HepG2 (cell line): ENCODE data around the gene IBSP. TPM values are rescaled to one million over a fixed set of nuclear protein-coding genes. Genes with fewer than 3 reads are reported as not detected.

Experiments used
- ATAC-seq: fragments of 200-7000 bp; cut with Tn5 transposase; 3 replicates; pipeline ENCODE4 v1.9.1; 2020; ENCODE audit warnings: mild to moderate bottlenecking, moderate library complexity
- BruUV-seq: library from RNA; stranded (reverse); fragments of 400-500 nt; replicated peaks from 2 replicates; lab custom pipeline; 2021; lab: Mats Ljungman, UMichigan
- CTCF ChIA-PET: fragments of 300-600 bp; formaldehyde crosslinking; extraction: SDS; loops from one replicate; lab custom pipeline; 2021; ENCODE audit warnings: low total read pairs, inconsistent platforms, low intra/inter-chr PET ratio; lab: Yijun Ruan, JAX
- POLR2A ChIA-PET: fragments of 350-600 bp; sonication (Branson Sonifier 250); formaldehyde crosslinking; loops from one replicate; lab custom pipeline; 2020; ENCODE audit warnings: antibody characterized with exemption, inconsistent platforms; lab: Yijun Ruan, JAX
- DNase-seq: peaks from one replicate; pipeline ENCODE4 v3.0.0-alpha.2; 2015; ENCODE audit warnings: low spot score
- FAIRE-seq: peaks from 3 replicates; lab custom pipeline; 2011; peaks lifted over from hg19 to GRCh38; lab: Jason Lieb, UNC
- H2AFZ ChIP-seq: one replicate; pipeline ENCODE4 v1.6.1; 2011; ENCODE audit warnings: low read length, inconsistent platforms
- H3K27ac ChIP-seq: fragments of 300-600 bp; 3 replicates; pipeline ENCODE4 v1.8.0; 2011; ENCODE audit warnings: mixed run types, mild to moderate bottlenecking, mixed read lengths, low read length, inconsistent platforms; ENCODE audit not compliant: insufficient read depth; ENCODE audit errors: extremely low read length
- H3K27me3 ChIP-seq, 2 experiments: fragments of 200-600 bp in 1 of 2; 2 replicates in 1 of 2; 3 replicates in 1 of 2; pipeline versions ENCODE4 v1.6.0 to v1.8.0; 2011; ENCODE audit warnings: low read length in 2 of 2, mild to moderate bottlenecking in 2 of 2, moderate library complexity in 2 of 2, inconsistent platforms in 1 of 2; ENCODE audit not compliant: insufficient read depth in 2 of 2, control insufficient read depth in 1 of 2
- H3K36me3 ChIP-seq, 2 experiments: fragments of 200-600 bp in 1 of 2; replicated peaks in 1 of 2; 2 replicates in 1 of 2; 3 replicates in 1 of 2; pipeline versions ENCODE4 v1.5.1 to v1.8.0; 2011; ENCODE audit warnings: low read length in 2 of 2, inconsistent platforms in 1 of 2; ENCODE audit not compliant: insufficient read depth in 2 of 2, control insufficient read depth in 1 of 2
- H3K4me1 ChIP-seq: 2 replicates; pipeline ENCODE4 v1.5.1; 2012; ENCODE audit warnings: low read length, inconsistent platforms; ENCODE audit not compliant: insufficient read depth
- H3K4me2 ChIP-seq: 2 replicates; pipeline ENCODE4 v1.6.0; 2011; ENCODE audit warnings: low read depth, low read length, inconsistent platforms
- H3K4me3 ChIP-seq, 3 experiments: fragments of 200-600 bp in 1 of 3; sonication (generic), shearing (Covaris generic) in 1 of 3; replicated peaks in 1 of 3; 2 replicates each; pipeline ENCODE4 v1.5.1; 2011 to 2016; ENCODE audit warnings: low read length in 3 of 3, inconsistent platforms in 2 of 3, low read depth in 2 of 3, mild to moderate bottlenecking in 2 of 3, control low read depth in 1 of 3, mixed read lengths in 1 of 3; ENCODE audit not compliant: insufficient read depth in 1 of 3
- H3K79me2 ChIP-seq: one replicate; pipeline ENCODE4 v1.6.1; 2011; ENCODE audit warnings: low read length, inconsistent platforms; ENCODE audit not compliant: insufficient read depth
- H3K9ac ChIP-seq: 2 replicates; pipeline ENCODE4 v1.6.0; 2011; ENCODE audit warnings: mild to moderate bottlenecking, low read depth, low read length, inconsistent platforms; ENCODE audit not compliant: insufficient read depth
- H3K9me3 ChIP-seq: 2 replicates; pipeline ENCODE4 v1.5.1; 2012; ENCODE audit warnings: mild to moderate bottlenecking, low read length
- H4K20me1 ChIP-seq: 2 replicates; pipeline ENCODE4 v1.6.0; 2011; ENCODE audit warnings: inconsistent platforms, mild to moderate bottlenecking, low read length, moderate library complexity; ENCODE audit not compliant: insufficient read depth
- DNMT1 ChIP-seq: sonication (generic); formaldehyde crosslinking; IDR thresholded peaks from 2 replicates; pipeline ENCODE4 v1.5.1; 2020; ENCODE audit warnings: mild to moderate bottlenecking, missing genetic modification reagents
- E2F2 ChIP-seq: sonication (generic); formaldehyde crosslinking; IDR thresholded peaks from 2 replicates; pipeline ENCODE4 v1.4.0; 2020; ENCODE audit warnings: missing genetic modification reagents, borderline replicate concordance
- FOXJ3 ChIP-seq: sonication (generic); formaldehyde crosslinking; IDR thresholded peaks from 2 replicates; pipeline ENCODE4 v1.4.0; 2020; ENCODE audit warnings: missing genetic modification reagents, mild to moderate bottlenecking, borderline replicate concordance
- HNRNPLL ChIP-seq: fragments of 200-400 bp; formaldehyde crosslinking; IDR thresholded peaks from 2 replicates; pipeline ENCODE4 v1.6.1; 2017; ENCODE audit warnings: mild to moderate bottlenecking, low read depth, low read length; ENCODE audit not compliant: poor library complexity, severe bottlenecking
- HOXD1 ChIP-seq: sonication (generic); formaldehyde crosslinking; IDR thresholded peaks from 2 replicates; pipeline ENCODE4 v1.5.0; 2020; ENCODE audit warnings: missing genetic modification reagents
- NFKBIZ ChIP-seq: IDR thresholded peaks from 2 replicates; pipeline ENCODE4 v1.6.1; 2018; ENCODE audit warnings: missing genetic modification reagents, missing compliant biosample characterization
- PLSCR1 ChIP-seq: sonication (generic); formaldehyde crosslinking; IDR thresholded peaks from 2 replicates; pipeline ENCODE4 v1.5.0; 2020; ENCODE audit warnings: missing genetic modification reagents, mild to moderate bottlenecking, borderline replicate concordance
- POLR2AphosphoS5 ChIP-seq: IDR thresholded peaks from 2 replicates; pipeline ENCODE4 v1.6.1; 2012; ENCODE audit warnings: low read depth, low read length
- RBM39 ChIP-seq: fragments of 200-400 bp; formaldehyde crosslinking; IDR thresholded peaks from one replicate; pipeline ENCODE4 v1.6.1; 2018; ENCODE audit warnings: antibody characterized with exemption, mild to moderate bottlenecking, low read depth, low read length; ENCODE audit not compliant: poor library complexity, severe bottlenecking
- SALL2 ChIP-seq: sonication (generic); formaldehyde crosslinking; IDR thresholded peaks from 2 replicates; pipeline ENCODE4 v1.8.1; 2023; ENCODE audit warnings: mild to moderate bottlenecking, missing genetic modification reagents, inconsistent platforms
- SIN3B ChIP-seq: fragments of 150-350 bp; IDR thresholded peaks from 2 replicates; pipeline ENCODE4 v1.6.1; 2014; ENCODE audit warnings: low read length
- SNAI1 ChIP-seq: sonication (generic); formaldehyde crosslinking; IDR thresholded peaks from 2 replicates; pipeline ENCODE4 v1.5.0; 2020; ENCODE audit warnings: mild to moderate bottlenecking, missing genetic modification reagents, borderline replicate concordance
- SRSF1 ChIP-seq: fragments of 200-400 bp; formaldehyde crosslinking; optimal IDR thresholded peaks from 2 replicates; pipeline ENCODE3; 2017; ENCODE audit warnings: mild to moderate bottlenecking, low read depth, low read length, moderate library complexity
- ZNF343 ChIP-seq: sonication (generic); formaldehyde crosslinking; IDR thresholded peaks from 2 replicates; pipeline ENCODE4 v1.4.0; 2020; ENCODE audit warnings: mild to moderate bottlenecking, missing genetic modification reagents
- ZNF564 ChIP-seq: sonication (generic); formaldehyde crosslinking; IDR thresholded peaks from 2 replicates; pipeline ENCODE4 v1.8.1; 2023; ENCODE audit warnings: mild to moderate bottlenecking, missing genetic modification reagents
- ZNF703 ChIP-seq: sonication (generic); formaldehyde crosslinking; IDR thresholded peaks from 2 replicates; pipeline ENCODE4 v1.5.1; 2020; ENCODE audit warnings: missing genetic modification reagents, mild to moderate bottlenecking, moderate library complexity, borderline replicate concordance
- ZNF781 ChIP-seq: sonication (generic); formaldehyde crosslinking; IDR thresholded peaks from 2 replicates; pipeline ENCODE4 v1.5.1; 2020; ENCODE audit warnings: borderline replicate concordance, mild to moderate bottlenecking, missing genetic modification reagents; ENCODE audit errors: not compliant biosample characterization
- WGBS: methylation state at CpG from one replicate; pipeline ENCODE4 v1.1.6; 2017; ENCODE audit warnings: low lambda C conversion rate; 5-methylcytosine and 5-hydroxymethylcytosine counted together
- in situ Hi-C: cut with HindIII; loops from 2 replicates; pipeline ENCODE4 v1.10.0; 2017; ENCODE audit warnings: low pct_unique_long_range_greater_than_20kb; ENCODE audit not compliant: extremely low pct_ligation_motif_present
- intact Hi-C: fragments of 100-400 bp; cut with micrococcal nuclease; formaldehyde crosslinking; loops from one replicate; pipeline ENCODE4 v1.10.0; 2022; ENCODE audit not compliant: unreplicated experiment
- polyA plus RNA-seq, 8 experiments: library from polyadenylated mRNA; depleted of rRNA in 3 of 8; stranded (reverse) in 7 of 8; unstranded in 1 of 8; fragments of >200 nt; fragmentation: Illumina TruSeq in 4 of 8; extraction: Trizol in 4 of 8; gene quantifications; 2 replicates each; pipeline versions ENCODE4 v1.2.1 to v1.2.3, GENCODE V29; 2011 to 2016; ENCODE audit warnings: low read depth in 4 of 8, missing spikeins in 1 of 8, mixed read lengths in 1 of 8; ENCODE audit not compliant: insufficient read depth in 1 of 8
- total RNA-seq, 5 experiments: library from RNA; depleted of rRNA; stranded (reverse); fragments of >200 nt; fragmentation: Illumina TruSeq; extraction: Trizol; gene quantifications; 2 replicates each; pipeline ENCODE4 v1.2.3, GENCODE V29; 2016; ENCODE audit warnings: low read depth in 1 of 5
- TF ChIP-seq, protein P1 (sequence below): sonication (generic); formaldehyde crosslinking; IDR thresholded peaks from 2 replicates; pipeline ENCODE4 v1.4.0; 2020; ENCODE audit warnings: missing genetic modification reagents, borderline replicate concordance

The IBSP gene
- total and polyA plus RNA-seq, 2 of the 13 experiments (the other 11 are each of a cell fraction or from before 2014, with no cell fraction given): not detected

DNA sequence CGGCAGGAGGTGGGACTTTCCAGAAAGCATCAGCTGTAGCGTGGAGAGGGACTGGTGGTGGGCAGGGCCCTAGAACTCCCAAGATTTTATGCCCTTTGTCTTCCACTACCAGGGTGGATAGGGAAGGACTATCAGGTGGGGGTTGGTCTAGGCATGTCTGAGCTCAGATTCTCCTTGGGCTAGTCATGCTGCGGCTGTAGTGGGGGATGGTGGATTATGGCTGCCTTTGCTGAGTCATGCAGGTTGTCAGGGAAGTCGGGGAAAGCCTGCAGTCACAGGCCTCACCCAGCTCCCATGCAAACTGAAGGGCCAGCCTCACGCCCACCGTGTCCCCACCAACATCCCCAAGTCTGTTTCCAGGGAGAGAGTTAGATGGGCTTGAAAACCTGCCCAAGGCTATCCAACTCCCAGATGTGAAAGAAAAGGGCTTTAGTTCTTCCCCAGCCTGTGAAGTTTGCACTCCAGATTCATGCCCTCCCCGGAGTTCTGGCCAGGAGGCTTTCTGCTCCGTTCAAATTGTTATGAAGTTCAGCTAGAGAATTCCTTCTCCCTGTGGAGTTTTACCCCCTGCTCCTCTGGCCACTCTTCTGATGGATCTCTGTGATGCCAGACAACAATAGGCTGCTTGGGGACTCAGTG lies 20.0 kb downstream of the IBSP start (continued):
- TF ChIP-seq, protein P1, sequence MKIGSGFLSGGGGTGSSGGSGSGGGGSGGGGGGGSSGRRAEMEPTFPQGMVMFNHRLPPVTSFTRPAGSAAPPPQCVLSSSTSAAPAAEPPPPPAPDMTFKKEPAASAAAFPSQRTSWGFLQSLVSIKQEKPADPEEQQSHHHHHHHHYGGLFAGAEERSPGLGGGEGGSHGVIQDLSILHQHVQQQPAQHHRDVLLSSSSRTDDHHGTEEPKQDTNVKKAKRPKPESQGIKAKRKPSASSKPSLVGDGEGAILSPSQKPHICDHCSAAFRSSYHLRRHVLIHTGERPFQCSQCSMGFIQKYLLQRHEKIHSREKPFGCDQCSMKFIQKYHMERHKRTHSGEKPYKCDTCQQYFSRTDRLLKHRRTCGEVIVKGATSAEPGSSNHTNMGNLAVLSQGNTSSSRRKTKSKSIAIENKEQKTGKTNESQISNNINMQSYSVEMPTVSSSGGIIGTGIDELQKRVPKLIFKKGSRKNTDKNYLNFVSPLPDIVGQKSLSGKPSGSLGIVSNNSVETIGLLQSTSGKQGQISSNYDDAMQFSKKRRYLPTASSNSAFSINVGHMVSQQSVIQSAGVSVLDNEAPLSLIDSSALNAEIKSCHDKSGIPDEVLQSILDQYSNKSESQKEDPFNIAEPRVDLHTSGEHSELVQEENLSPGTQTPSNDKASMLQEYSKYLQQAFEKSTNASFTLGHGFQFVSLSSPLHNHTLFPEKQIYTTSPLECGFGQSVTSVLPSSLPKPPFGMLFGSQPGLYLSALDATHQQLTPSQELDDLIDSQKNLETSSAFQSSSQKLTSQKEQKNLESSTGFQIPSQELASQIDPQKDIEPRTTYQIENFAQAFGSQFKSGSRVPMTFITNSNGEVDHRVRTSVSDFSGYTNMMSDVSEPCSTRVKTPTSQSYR (CRISPR knock-in tag): peak; percentile 79
- TF ChIP-seq ZNF781 (no peak), SALL2 (CRISPR knock-in tag) (no peak), HOXD1 (no peak), SIN3B (no peak), HNRNPLL (no peak)

DNA sequence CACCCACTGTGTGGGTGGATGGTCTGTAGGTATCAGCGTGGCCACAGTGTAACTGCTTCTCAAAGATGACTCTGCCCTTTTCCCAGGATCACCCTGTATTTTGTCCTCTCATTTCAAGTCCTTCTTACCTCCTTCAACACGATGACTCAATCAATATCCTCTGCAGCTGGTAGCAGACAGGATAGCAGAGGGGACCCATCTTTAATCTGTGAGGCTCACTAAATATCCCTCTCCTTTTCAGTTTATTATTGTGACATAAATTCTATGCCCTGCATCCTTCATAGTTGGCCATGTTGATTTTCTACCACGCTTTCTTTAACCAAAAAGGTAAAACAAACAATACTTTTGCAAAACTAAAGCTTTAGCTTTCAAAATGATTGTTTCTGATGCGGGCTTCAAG lies 23.8 kb downstream of the IBSP start:
- CTCF ChIA-PET: no interaction called here
- no peak for TF ChIP-seq ZNF703 (CRISPR knock-in tag)
- no peak for TF ChIP-seq SNAI1 (CRISPR knock-in tag)
- no peak for TF ChIP-seq PLSCR1 (CRISPR knock-in tag)
- TF ChIP-seq RBM39: no peak
- TF ChIP-seq ZNF564: no peak
- no peak for TF ChIP-seq ZNF781
- no peak for TF ChIP-seq ZNF343 (CRISPR knock-in tag)
- no peak for TF ChIP-seq E2F2 (CRISPR knock-in tag)
- no peak for TF ChIP-seq POLR2AphosphoS5
- TF ChIP-seq DNMT1: no peak
- no peak for TF ChIP-seq NFKBIZ
- no peak for TF ChIP-seq SRSF1
- TF ChIP-seq FOXJ3 (CRISPR knock-in tag): no peak

More for the DNA sequence above, 23.8 kb downstream of the IBSP start:
- H3K27ac ChIP-seq: no peak overlapping the region
- H2AFZ ChIP-seq: no peak overlapping the region
- WGBS: 10% methylated on average over 4 of the region's 4 CpGs
- no peaks in the 10 kb centered on the region for H3K79me2 ChIP-seq
- 0 out of 5 replicates have a peak, but pooled peaks cover 0 to 7% of the 10 kb centered on the region in 2 experiments for H3K27me3 ChIP-seq
- H3K4me2 ChIP-seq: no peak overlapping the region
- intact Hi-C loops: no loop called here
- H3K4me3 ChIP-seq: no peak overlapping the region
- no peaks in the 10 kb centered on the region for H3K9me3 ChIP-seq
- BruUV-seq: no TSS peak
- ATAC-seq: no peak
- DNase-seq: no peak
- no peaks in the 10 kb centered on the region; the same call in 1 of the 2 replicates for H3K4me1 ChIP-seq
- H3K9ac ChIP-seq: no peak overlapping the region
- FAIRE-seq: no peak
- no peaks in the 10 kb centered on the region for H3K36me3 ChIP-seq
- in situ Hi-C loops: no loop called here
- POLR2A ChIA-PET: no interaction called here
- H4K20me1 ChIP-seq: no peaks in the 10 kb centered on the region
